ENCODE measurements around the gene ZBTB16. TPM values are rescaled to one million over a fixed set of nuclear protein-coding genes. Genes with fewer than 3 reads are reported as not detected.

ZBTB16 gene
- total and polyA plus RNA-seq, 2 of the 13 experiments (the other 11 are each of a cell fraction or from before 2014, with no cell fraction given), result not detected

- peak; percentile 91 for TF ChIP-seq ARID5B (CRISPR knock-in tag; IDR thresholded peaks at IDR 0.05)
- no peak for TF ChIP-seq HOXD1 (CRISPR knock-in tag; IDR thresholded peaks at IDR 0.05)
- TF ChIP-seq ZNF563 (CRISPR knock-in tag; IDR thresholded peaks at IDR 0.05), result no peak
- peak; percentile 86 for TF ChIP-seq FOXA3 (CRISPR knock-in tag; IDR thresholded peaks at IDR 0.05)
- TF ChIP-seq TRIM24 (CRISPR knock-in tag; IDR thresholded peaks at IDR 0.05), result no peak
- TF ChIP-seq ZNF329 (CRISPR knock-in tag; IDR thresholded peaks at IDR 0.05; ENCODE audit: low read depth), result no peak
- 0 out of 2 replicates have a peak, but pooled peaks have one; percentile 62 for TF ChIP-seq ZNF292 (CRISPR knock-in tag; IDR thresholded peaks at IDR 0.05; ENCODE audit: borderline replicate concordance, low read depth)
- TF ChIP-seq NFIC (IDR thresholded peaks at IDR 0.05; ENCODE audit: low read length), result peak; percentile 80
- TF ChIP-seq FOXO1 (CRISPR knock-in tag; IDR thresholded peaks at IDR 0.05), result peak; percentile 86
- no peak for TF ChIP-seq SNAI1 (CRISPR knock-in tag; IDR thresholded peaks at IDR 0.05; ENCODE audit: borderline replicate concordance)
- TF ChIP-seq IKZF5 (CRISPR knock-in tag; IDR thresholded peaks at IDR 0.05), result 0 out of 2 replicates have a peak, but pooled peaks have one; percentile 43
- no peak for TF ChIP-seq REL (CRISPR knock-in tag; conservative IDR thresholded peaks at IDR 0.05)
- no peak for TF ChIP-seq DNMT1 (CRISPR knock-in tag; IDR thresholded peaks at IDR 0.05)
- no peak for TF ChIP-seq KMT2A (CRISPR knock-in tag; IDR thresholded peaks at IDR 0.05)
- no peak for TF ChIP-seq CC2D1A (CRISPR knock-in tag; IDR thresholded peaks at IDR 0.05)
- no peak for TF ChIP-seq ZNF75D (CRISPR knock-in tag; IDR thresholded peaks at IDR 0.05; ENCODE audit: borderline replicate concordance)
- TF ChIP-seq ZNF784 (CRISPR knock-in tag; IDR thresholded peaks at IDR 0.05; ENCODE audit: borderline replicate concordance), result no peak
- no peak for TF ChIP-seq ZNF546 (CRISPR knock-in tag; conservative IDR thresholded peaks at IDR 0.05)
- peak; percentile 48; the same call in 1 of the 2 replicates for TF ChIP-seq MIXL1 (CRISPR knock-in tag; IDR thresholded peaks at IDR 0.05)
- peak; percentile 50 for TF ChIP-seq TCF7 (IDR thresholded peaks at IDR 0.05; ENCODE audit: low read depth)
- peak; percentile 69; the same call in 1 of the 2 replicates for TF ChIP-seq ZGPAT (CRISPR knock-in tag; IDR thresholded peaks at IDR 0.05)
- no peak for TF ChIP-seq GTF2F1 (IDR thresholded peaks at IDR 0.05; ENCODE audit: low read length)
Observed at GRCh38 chr11:114098927-114099326, 39.4 kb downstream of the ZBTB16 start (continued).

Data from HepG2 (cell line).